HG03342 (cell line): Measurements from ENCODE around the gene RBMY1A1.
"Not testable (repeated sequence)": the region's sequence is repeated elsewhere in the genome, so short reads cannot be mapped to it uniquely, and the experiment has no call there.

ENCODE experiments used
- ATAC-seq: cut with Tn5 transposase; IDR thresholded peaks from one replicate; pipeline ENCODE4 v1.9.1; 2021; ENCODE audit warnings: mild to moderate bottlenecking, moderate library complexity; ENCODE audit not compliant: unreplicated experiment

RBMY1A1 gene

DNA sequence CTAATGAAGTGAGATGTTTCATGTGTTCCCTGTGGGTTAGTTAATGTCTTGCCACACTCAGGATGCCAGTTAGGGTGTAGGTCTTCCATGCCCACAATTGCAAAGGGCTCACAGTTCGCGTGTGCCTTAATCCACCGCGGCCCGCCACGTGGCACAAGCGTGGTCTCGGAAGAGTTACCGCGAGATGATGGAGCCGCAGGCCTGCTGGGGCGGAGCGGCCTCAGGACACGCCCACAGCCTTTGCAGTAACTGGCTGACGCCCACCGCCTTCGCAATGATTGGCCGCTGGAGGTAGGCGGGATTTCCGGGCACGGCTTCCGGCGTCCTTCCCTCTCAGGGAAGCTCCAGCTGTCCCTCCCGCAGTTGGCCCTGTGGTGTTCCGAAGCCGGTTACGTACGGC, at the start of gene RBMY1A1:
Gene RBMY1A1 (plus strand): TSS at position 301 of the 400 bp plus-strand sequence. CDS start 2,013 bp downstream, outside the sequence.
- ATAC-seq, result not testable (repeated sequence)

DNA sequence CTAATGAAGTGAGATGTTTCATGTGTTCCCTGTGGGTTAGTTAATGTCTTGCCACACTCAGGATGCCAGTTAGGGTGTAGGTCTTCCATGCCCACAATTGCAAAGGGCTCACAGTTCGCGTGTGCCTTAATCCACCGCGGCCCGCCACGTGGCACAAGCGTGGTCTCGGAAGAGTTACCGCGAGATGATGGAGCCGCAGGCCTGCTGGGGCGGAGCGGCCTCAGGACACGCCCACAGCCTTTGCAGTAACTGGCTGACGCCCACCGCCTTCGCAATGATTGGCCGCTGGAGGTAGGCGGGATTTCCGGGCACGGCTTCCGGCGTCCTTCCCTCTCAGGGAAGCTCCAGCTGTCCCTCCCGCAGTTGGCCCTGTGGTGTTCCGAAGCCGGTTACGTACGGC, 23.6 kb upstream of the RBMY1A1 start, which contains the start of gene RBMY1B:
Gene RBMY1B (plus strand): TSS at position 301 of the 400 bp plus-strand sequence. CDS start 2,013 bp downstream, outside the sequence.
- not testable (repeated sequence) for ATAC-seq

DNA sequence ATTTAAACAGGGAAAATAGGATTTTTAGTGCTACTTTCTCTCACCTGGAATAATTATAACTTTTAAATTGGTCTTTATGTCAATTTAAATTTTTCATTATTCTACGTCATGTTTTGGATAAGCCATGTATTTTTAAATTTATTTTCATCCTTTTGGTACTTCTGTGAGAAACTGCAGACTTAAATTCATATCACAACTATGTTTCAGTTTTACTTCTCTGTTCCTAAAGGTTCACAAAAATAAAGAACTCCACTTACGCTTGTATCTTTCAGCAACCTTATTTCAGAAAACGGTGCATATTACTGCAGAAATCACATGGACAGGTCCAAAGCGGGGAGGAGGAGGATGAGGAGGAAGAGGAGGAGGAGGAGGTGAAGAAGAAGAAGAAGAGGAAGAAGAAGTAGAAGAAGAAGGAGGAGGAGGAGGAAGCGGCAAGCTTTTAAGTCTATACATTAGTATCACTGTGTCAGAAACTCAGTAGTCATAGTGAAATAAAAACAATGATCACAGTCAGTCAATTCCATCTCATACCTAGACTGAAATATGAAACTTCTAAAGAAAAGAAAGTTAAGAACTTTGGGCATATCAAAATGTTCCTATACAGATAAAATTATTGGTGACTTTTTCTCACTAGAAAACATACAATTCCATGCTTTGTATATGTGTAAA, 24.8 kb downstream of the RBMY1A1 start:
- not testable (repeated sequence) for ATAC-seq

DNA sequence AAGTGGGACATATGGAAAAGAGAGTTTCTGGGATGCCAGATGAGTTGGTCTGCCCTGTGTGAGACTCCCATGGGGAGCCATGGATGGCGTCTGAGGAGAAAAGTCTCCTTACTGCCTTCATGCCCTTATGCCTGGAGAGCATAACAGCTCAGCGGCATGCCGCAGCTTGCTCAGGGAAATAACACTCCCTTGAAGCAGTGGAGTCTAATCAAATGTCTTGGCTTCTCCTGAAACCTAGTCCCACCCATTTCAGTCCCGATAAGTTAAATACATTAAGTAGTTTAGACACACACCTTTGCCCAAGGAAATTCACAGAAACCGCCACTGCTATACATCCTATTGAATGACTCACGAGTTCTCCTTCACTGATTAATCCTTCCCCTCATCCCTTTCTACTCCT, 50.8 kb downstream of the RBMY1A1 start:
- no peak for ATAC-seq

DNA sequence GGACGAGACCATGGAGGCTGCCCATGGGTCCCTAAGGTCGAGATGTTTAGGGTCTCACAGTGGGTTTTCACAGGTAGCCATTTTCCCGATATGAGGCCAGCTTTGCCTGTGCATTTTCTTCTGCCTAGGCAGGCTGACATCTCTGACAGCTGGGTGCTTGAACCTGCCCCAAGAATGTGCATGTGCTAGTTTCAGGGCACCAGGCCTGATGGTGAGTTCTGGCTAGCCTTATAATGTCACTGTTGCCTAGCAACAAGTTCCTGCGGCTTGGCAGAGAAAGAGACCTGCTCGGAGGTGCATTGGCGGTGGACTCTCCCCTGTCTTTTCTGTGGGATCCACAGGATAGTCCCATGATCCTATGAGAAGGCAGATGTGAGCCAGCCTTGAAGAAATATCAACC, 51.8 kb downstream of the RBMY1A1 start:
- ATAC-seq, result not testable (repeated sequence)

DNA sequence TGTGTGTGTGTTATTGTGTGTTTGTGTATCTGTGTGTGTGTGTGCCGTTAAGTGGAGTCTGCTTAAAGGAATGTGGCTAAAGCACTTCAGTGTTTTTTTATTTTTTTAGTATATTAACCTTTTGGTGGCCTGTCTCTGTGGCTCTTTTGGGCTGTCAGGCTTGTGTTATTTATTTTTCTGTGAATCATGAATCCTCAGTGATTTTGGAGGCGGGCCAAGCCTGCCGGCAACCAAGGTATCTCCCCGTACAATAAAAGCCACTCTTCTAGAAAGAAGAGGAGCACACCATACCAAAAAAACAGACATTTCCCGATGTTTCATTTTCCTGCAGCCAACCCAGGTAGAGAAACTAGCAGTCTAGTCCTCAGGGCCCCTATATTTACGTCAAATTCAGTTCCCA, 57.4 kb downstream of the RBMY1A1 start:
- no peak for ATAC-seq

DNA sequence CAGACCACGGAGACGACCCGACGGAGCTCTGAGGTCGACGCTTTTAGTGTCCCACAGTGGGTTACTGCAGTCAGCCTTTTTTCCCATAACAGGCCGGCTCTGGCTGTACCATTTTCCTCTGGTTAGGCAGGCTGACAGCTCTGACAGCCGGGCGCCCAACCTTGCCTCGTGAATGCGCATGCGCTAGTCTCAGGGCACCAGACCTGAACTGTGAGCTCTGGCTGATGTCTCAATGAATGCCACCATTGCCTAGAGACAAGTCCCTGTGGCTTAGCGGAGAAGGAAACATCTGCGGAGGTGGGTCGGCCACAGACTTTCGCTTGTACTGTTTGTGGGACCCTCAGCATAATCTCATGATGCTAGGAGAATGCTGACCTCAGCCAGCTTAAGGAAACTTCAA, 61.6 kb downstream of the RBMY1A1 start:
- not testable (repeated sequence) for ATAC-seq
